ENCODE results near the gene ATP10A. TPM values are rescaled to one million over a fixed set of nuclear protein-coding genes. Genes with fewer than 3 reads are reported as not detected.
"Not testable (repeated sequence)": the region's sequence is repeated elsewhere in the genome, so short reads cannot be mapped to it uniquely, and the experiment has no call there.

Gene ATP10A
- total and polyA plus RNA-seq, 8 donors, result 1.5 to 15.2 (median 3.2) TPM

GRCh38 chr15:25887870-25888269, 24.7 kb upstream of the ATP10A start:
- Histone ChIP-seq H3K27ac (no peak overlapping the region), H3K36me3 (no peaks in the 10 kb centered on the region), H3K4me3 (no peak overlapping the region), H3K27me3 (no peaks in the 10 kb centered on the region), H3K9me3 (no peaks in the 10 kb centered on the region), H3K4me1 (peaks cover 0 to 34% (median 15%) of the 10 kb centered on the region in 4 donors)
- intact Hi-C loops (cut with DNase I; ENCODE audit: low total_unique reads), result no loop called here
- no peak for DNase-seq
- TF ChIP-seq POLR2AphosphoS5 (IDR thresholded peaks at IDR 0.05), result no peak
- TF ChIP-seq, protein P1, sequence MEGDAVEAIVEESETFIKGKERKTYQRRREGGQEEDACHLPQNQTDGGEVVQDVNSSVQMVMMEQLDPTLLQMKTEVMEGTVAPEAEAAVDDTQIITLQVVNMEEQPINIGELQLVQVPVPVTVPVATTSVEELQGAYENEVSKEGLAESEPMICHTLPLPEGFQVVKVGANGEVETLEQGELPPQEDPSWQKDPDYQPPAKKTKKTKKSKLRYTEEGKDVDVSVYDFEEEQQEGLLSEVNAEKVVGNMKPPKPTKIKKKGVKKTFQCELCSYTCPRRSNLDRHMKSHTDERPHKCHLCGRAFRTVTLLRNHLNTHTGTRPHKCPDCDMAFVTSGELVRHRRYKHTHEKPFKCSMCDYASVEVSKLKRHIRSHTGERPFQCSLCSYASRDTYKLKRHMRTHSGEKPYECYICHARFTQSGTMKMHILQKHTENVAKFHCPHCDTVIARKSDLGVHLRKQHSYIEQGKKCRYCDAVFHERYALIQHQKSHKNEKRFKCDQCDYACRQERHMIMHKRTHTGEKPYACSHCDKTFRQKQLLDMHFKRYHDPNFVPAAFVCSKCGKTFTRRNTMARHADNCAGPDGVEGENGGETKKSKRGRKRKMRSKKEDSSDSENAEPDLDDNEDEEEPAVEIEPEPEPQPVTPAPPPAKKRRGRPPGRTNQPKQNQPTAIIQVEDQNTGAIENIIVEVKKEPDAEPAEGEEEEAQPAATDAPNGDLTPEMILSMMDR (IDR thresholded peaks at IDR 0.05), result no peak
- no peak for TF ChIP-seq POLR2A (IDR thresholded peaks at IDR 0.05)
- no peak for TF ChIP-seq EP300 (IDR thresholded peaks at IDR 0.05)
- WGBS, 5 donors, result 30 to 62% (median 48%) methylated on average over 3 of the region's 3 CpGs

GRCh38 chr15:25886498-25887140, 23.5 kb upstream of the ATP10A start:
- intact Hi-C loops (cut with DNase I; ENCODE audit: low total_unique reads), result no loop called here
- no peak overlapping the region for H3K27ac ChIP-seq

GRCh38 chr15:25884370-25884769, 21.2 kb upstream of the ATP10A start:
- intact Hi-C loops (cut with DNase I; ENCODE audit: low total_unique reads), result no loop called here
- no peak overlapping the region for H3K27ac ChIP-seq
- 52 to 67% (median 58%) methylated on average over 5 of the region's 5 CpGs for WGBS, 5 donors

More at GRCh38 chr15:25886498-25887140, 23.5 kb upstream of the ATP10A start:
- Histone ChIP-seq H3K9me3 (no peaks in the 10 kb centered on the region), H3K36me3 (no peaks in the 10 kb centered on the region), H3K27me3 (no peaks in the 10 kb centered on the region), H3K4me3 (no peak overlapping the region), H3K4me1 (peaks cover 0 to 24% (median 11%) of the 10 kb centered on the region in 4 donors)
- no peak for TF ChIP-seq POLR2A (IDR thresholded peaks at IDR 0.05)
- TF ChIP-seq POLR2AphosphoS5 (IDR thresholded peaks at IDR 0.05), result peak in 1 of 3 donors; percentile 47
- DNase-seq, result no peak
- WGBS, 5 donors, result 40 to 56% (median 46%) methylated on average over 7 of the region's 7 CpGs

DNA sequence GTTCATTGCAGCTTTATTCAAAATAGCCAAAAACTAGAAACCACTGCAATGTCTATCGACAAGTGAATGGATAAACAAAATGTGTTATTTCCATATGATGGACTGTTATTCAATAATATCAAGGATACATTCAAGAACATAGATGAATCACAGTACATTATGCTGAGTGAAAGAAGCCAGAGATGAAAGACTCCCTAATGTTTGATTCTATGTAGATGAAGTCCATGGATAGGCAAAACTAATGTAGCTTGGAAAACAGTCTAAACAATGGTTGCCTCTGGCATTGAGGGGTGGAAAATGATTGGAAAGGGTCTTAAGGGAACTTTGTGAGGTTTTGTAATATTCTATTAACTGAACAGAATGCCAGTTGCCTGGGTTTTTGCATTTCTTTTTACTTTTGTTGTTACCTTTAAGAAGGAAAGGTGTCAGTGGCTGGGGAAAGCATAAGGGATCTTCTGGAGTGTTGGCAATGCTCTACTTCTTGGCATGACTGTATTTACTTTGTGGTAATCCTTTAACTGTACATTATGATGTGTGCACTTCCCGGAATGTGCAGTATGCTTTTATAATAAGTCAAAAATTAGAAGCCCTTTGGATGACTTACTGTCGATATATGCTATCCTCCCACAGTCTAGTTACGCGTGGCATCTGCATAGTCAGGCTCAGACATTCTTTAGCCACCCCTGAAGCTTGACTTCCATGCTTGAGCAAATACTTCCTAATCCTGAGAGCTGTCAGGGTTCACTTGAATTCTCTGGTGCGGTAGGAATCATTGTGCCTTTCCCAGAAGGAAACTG, 20.5 kb upstream of the ATP10A start:
- Histone ChIP-seq H3K4me1 (peaks cover 0 to 24% (median 6%) of the 10 kb centered on the region in 4 donors), H3K4me3 (no peak overlapping the region), H3K27ac (no peak overlapping the region), H3K9me3 (no peaks in the 10 kb centered on the region), H3K36me3 (no peaks in the 10 kb centered on the region), H3K27me3 (no peaks in the 10 kb centered on the region)
- DNase-seq, result no peak
- 43 to 79% (median 66%) methylated on average over 6 of the region's 6 CpGs for WGBS, 5 donors
- intact Hi-C loops (cut with DNase I; ENCODE audit: low total_unique reads), result no loop called here
- TF ChIP-seq POLR2AphosphoS5 (IDR thresholded peaks at IDR 0.05) (peak in 1 of 3 donors; percentile 3), EP300 (IDR thresholded peaks at IDR 0.05) (no peak)

More at GRCh38 chr15:25884370-25884769, 21.2 kb upstream of the ATP10A start:
- no peaks in the 10 kb centered on the region for H3K9me3 ChIP-seq
- TF ChIP-seq POLR2A (IDR thresholded peaks at IDR 0.05), result no peak
- no peak for TF ChIP-seq POLR2AphosphoS5 (IDR thresholded peaks at IDR 0.05)
- TF ChIP-seq, protein P1 (IDR thresholded peaks at IDR 0.05), result no peak
- no peak for TF ChIP-seq EP300 (IDR thresholded peaks at IDR 0.05)
- DNase-seq, result no peak
- H3K27me3 ChIP-seq, result no peaks in the 10 kb centered on the region
- H3K4me1 ChIP-seq, result peaks cover 0 to 24% (median 6%) of the 10 kb centered on the region in 4 donors
- no peaks in the 10 kb centered on the region for H3K36me3 ChIP-seq
- H3K4me3 ChIP-seq, result no peak overlapping the region

DNA sequence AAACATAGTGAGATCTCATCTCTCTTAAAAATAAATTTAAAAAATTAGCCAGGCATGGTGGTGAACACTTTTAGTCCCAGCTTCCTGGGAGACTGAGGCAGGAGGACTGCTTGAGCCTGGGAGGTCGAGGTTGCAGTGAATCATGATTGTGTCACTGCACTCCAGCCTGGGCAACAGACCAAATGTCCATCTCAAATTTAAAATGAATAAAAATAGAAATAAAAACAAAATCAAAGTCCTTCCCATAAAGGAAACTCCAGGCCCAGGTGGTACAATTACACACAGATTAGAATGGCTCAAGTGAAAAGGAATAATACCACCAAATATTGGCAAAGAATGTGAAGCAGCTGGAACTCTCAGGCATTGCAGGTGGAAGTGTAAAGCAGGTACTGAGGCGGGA, 19.3 kb upstream of the ATP10A start:
- intact Hi-C loops (cut with DNase I; ENCODE audit: low total_unique reads), result no loop called here
- Histone ChIP-seq H3K27me3 (no peaks in the 10 kb centered on the region), H3K4me3 (no peak overlapping the region), H3K9me3 (no peaks in the 10 kb centered on the region), H3K36me3 (no peaks in the 10 kb centered on the region), H3K27ac (no peak overlapping the region), H3K4me1 (peaks cover 0 to 24% (median 6%) of the 10 kb centered on the region in 4 donors)
- 65 to 82% (median 73%) methylated on average over 2 of the region's 2 CpGs for WGBS, 5 donors
- TF ChIP-seq POLR2A (IDR thresholded peaks at IDR 0.05) (no peak), POLR2AphosphoS5 (IDR thresholded peaks at IDR 0.05) (no peak), EP300 (IDR thresholded peaks at IDR 0.05) (no peak)
- TF ChIP-seq, protein P1 (IDR thresholded peaks at IDR 0.05), result no peak
- no peak for DNase-seq

- intact Hi-C loops (cut with DNase I; ENCODE audit: low total_unique reads); H3K27me3 ChIP-seq; H3K27ac ChIP-seq; DNase-seq; H3K9me3 ChIP-seq; H3K36me3 ChIP-seq; H3K4me3 ChIP-seq: not testable (repeated sequence)
- WGBS, 5 donors, result 71 to 80% (median 74%) methylated on average over 6 of the region's 6 CpGs
- peaks cover 0 to 12% (median 6%) of the 10 kb centered on the region in 4 donors for H3K4me1 ChIP-seq
Measured at GRCh38 chr15:25880877-25881276, 17.8 kb upstream of the ATP10A start.

Data from stomach (tissue), 9 donors.